HepG2 (cell line): ENCODE measurements around the gene CRADD. TPM values are rescaled to one million over a fixed set of nuclear protein-coding genes. Genes with fewer than 3 reads are reported as not detected.

Experiments used
- ATAC-seq: fragments of 200-7000 bp; cut with Tn5 transposase; 3 replicates; pipeline ENCODE4 v1.9.1; 2020; ENCODE audit warnings: mild to moderate bottlenecking, moderate library complexity
- BruUV-seq: library from RNA; stranded (reverse); fragments of 400-500 nt; replicated peaks from 2 replicates; lab custom pipeline; 2021; lab: Mats Ljungman, UMichigan
- CTCF ChIA-PET: fragments of 300-600 bp; formaldehyde crosslinking; extraction: SDS; loops from one replicate; lab custom pipeline; 2021; ENCODE audit warnings: low total read pairs, inconsistent platforms, low intra/inter-chr PET ratio; lab: Yijun Ruan, JAX
- POLR2A ChIA-PET: fragments of 350-600 bp; sonication (Branson Sonifier 250); formaldehyde crosslinking; loops from one replicate; lab custom pipeline; 2020; ENCODE audit warnings: antibody characterized with exemption, inconsistent platforms; lab: Yijun Ruan, JAX
- DNase-seq: peaks from one replicate; pipeline ENCODE4 v3.0.0-alpha.2; 2015; ENCODE audit warnings: low spot score
- FAIRE-seq: peaks from 3 replicates; lab custom pipeline; 2011; peaks lifted over from hg19 to GRCh38; lab: Jason Lieb, UNC
- H2AFZ ChIP-seq: one replicate; pipeline ENCODE4 v1.6.1; 2011; ENCODE audit warnings: low read length, inconsistent platforms
- H3K27ac ChIP-seq: fragments of 300-600 bp; 3 replicates; pipeline ENCODE4 v1.8.0; 2011; ENCODE audit warnings: mixed run types, mild to moderate bottlenecking, mixed read lengths, low read length, inconsistent platforms; ENCODE audit not compliant: insufficient read depth; ENCODE audit errors: extremely low read length
- H3K27me3 ChIP-seq, 2 experiments: fragments of 200-600 bp in 1 of 2; 2 replicates in 1 of 2; 3 replicates in 1 of 2; pipeline versions ENCODE4 v1.6.0 to v1.8.0; 2011; ENCODE audit warnings: low read length in 2 of 2, mild to moderate bottlenecking in 2 of 2, moderate library complexity in 2 of 2, inconsistent platforms in 1 of 2; ENCODE audit not compliant: insufficient read depth in 2 of 2, control insufficient read depth in 1 of 2
- H3K36me3 ChIP-seq, 2 experiments: fragments of 200-600 bp in 1 of 2; replicated peaks in 1 of 2; 2 replicates in 1 of 2; 3 replicates in 1 of 2; pipeline versions ENCODE4 v1.5.1 to v1.8.0; 2011; ENCODE audit warnings: low read length in 2 of 2, inconsistent platforms in 1 of 2; ENCODE audit not compliant: insufficient read depth in 2 of 2, control insufficient read depth in 1 of 2
- H3K4me1 ChIP-seq: 2 replicates; pipeline ENCODE4 v1.5.1; 2012; ENCODE audit warnings: low read length, inconsistent platforms; ENCODE audit not compliant: insufficient read depth
- H3K4me2 ChIP-seq: 2 replicates; pipeline ENCODE4 v1.6.0; 2011; ENCODE audit warnings: low read depth, low read length, inconsistent platforms
- H3K4me3 ChIP-seq, 3 experiments: fragments of 200-600 bp in 1 of 3; sonication (generic), shearing (Covaris generic) in 1 of 3; replicated peaks in 1 of 3; 2 replicates each; pipeline ENCODE4 v1.5.1; 2011 to 2016; ENCODE audit warnings: low read length in 3 of 3, inconsistent platforms in 2 of 3, low read depth in 2 of 3, mild to moderate bottlenecking in 2 of 3, control low read depth in 1 of 3, mixed read lengths in 1 of 3; ENCODE audit not compliant: insufficient read depth in 1 of 3
- H3K79me2 ChIP-seq: one replicate; pipeline ENCODE4 v1.6.1; 2011; ENCODE audit warnings: low read length, inconsistent platforms; ENCODE audit not compliant: insufficient read depth
- H3K9ac ChIP-seq: 2 replicates; pipeline ENCODE4 v1.6.0; 2011; ENCODE audit warnings: mild to moderate bottlenecking, low read depth, low read length, inconsistent platforms; ENCODE audit not compliant: insufficient read depth
- H3K9me3 ChIP-seq: 2 replicates; pipeline ENCODE4 v1.5.1; 2012; ENCODE audit warnings: mild to moderate bottlenecking, low read length
- H4K20me1 ChIP-seq: 2 replicates; pipeline ENCODE4 v1.6.0; 2011; ENCODE audit warnings: inconsistent platforms, mild to moderate bottlenecking, low read length, moderate library complexity; ENCODE audit not compliant: insufficient read depth
- ARID2 ChIP-seq: sonication (generic); formaldehyde crosslinking; IDR thresholded peaks from 2 replicates; pipeline ENCODE4 v1.8.1; 2022; ENCODE audit warnings: mild to moderate bottlenecking, missing genetic modification reagents, borderline replicate concordance
- JUN ChIP-seq: sonication (generic); formaldehyde crosslinking; IDR thresholded peaks from 2 replicates; pipeline ENCODE4 v1.4.0; 2020; ENCODE audit warnings: mild to moderate bottlenecking, missing genetic modification reagents
- KDM1A ChIP-seq: IDR thresholded peaks from 2 replicates; pipeline ENCODE4 v1.6.1; 2016; ENCODE audit warnings: missing compliant biosample characterization
- MAFF ChIP-seq: IDR thresholded peaks from 2 replicates; pipeline ENCODE4 v1.6.1; 2011; ENCODE audit warnings: low read depth, low read length, improper control_type of control experiment
- MTF2 ChIP-seq: sonication (generic); formaldehyde crosslinking; IDR thresholded peaks from 2 replicates; pipeline ENCODE4 v1.5.0; 2020; ENCODE audit warnings: missing genetic modification reagents, borderline replicate concordance
- SIX4 ChIP-seq: sonication (generic); formaldehyde crosslinking; IDR thresholded peaks from 2 replicates; pipeline ENCODE4 v1.4.0; 2020; ENCODE audit warnings: missing genetic modification reagents
- ZNF30 ChIP-seq: sonication (generic); formaldehyde crosslinking; IDR thresholded peaks from 2 replicates; pipeline ENCODE4 v1.5.0; 2020; ENCODE audit warnings: mild to moderate bottlenecking, missing genetic modification reagents
- ZNF564 ChIP-seq: sonication (generic); formaldehyde crosslinking; IDR thresholded peaks from 2 replicates; pipeline ENCODE4 v1.8.1; 2023; ENCODE audit warnings: mild to moderate bottlenecking, missing genetic modification reagents
- ZNF652 ChIP-seq: IDR thresholded peaks from 2 replicates; pipeline ENCODE4 v1.6.1; 2016; ENCODE audit warnings: low read depth, borderline replicate concordance
- ZNF773 ChIP-seq: sonication (generic); formaldehyde crosslinking; IDR thresholded peaks from 2 replicates; pipeline ENCODE4 v1.4.0; 2020; ENCODE audit warnings: missing genetic modification reagents, borderline replicate concordance
- ZNF839 ChIP-seq: sonication (generic); formaldehyde crosslinking; IDR thresholded peaks from 2 replicates; pipeline ENCODE4 v1.4.0; 2020; ENCODE audit warnings: missing genetic modification reagents, mild to moderate bottlenecking, borderline replicate concordance
- ZSCAN29 ChIP-seq: sonication (generic); formaldehyde crosslinking; conservative IDR thresholded peaks from 2 replicates; pipeline ENCODE4 v1.4.0; 2020; ENCODE audit warnings: mild to moderate bottlenecking, missing genetic modification reagents
- ZSCAN9 ChIP-seq: IDR thresholded peaks from 2 replicates; pipeline ENCODE4 v1.6.1; 2016; ENCODE audit warnings: borderline replicate concordance
- WGBS: methylation state at CpG from one replicate; pipeline ENCODE4 v1.1.6; 2017; ENCODE audit warnings: low lambda C conversion rate; 5-methylcytosine and 5-hydroxymethylcytosine counted together
- in situ Hi-C: cut with HindIII; loops from 2 replicates; pipeline ENCODE4 v1.10.0; 2017; ENCODE audit warnings: low pct_unique_long_range_greater_than_20kb; ENCODE audit not compliant: extremely low pct_ligation_motif_present
- intact Hi-C: fragments of 100-400 bp; cut with micrococcal nuclease; formaldehyde crosslinking; loops from one replicate; pipeline ENCODE4 v1.10.0; 2022; ENCODE audit not compliant: unreplicated experiment
- polyA plus RNA-seq, 8 experiments: library from polyadenylated mRNA; depleted of rRNA in 3 of 8; stranded (reverse) in 7 of 8; unstranded in 1 of 8; fragments of >200 nt; fragmentation: Illumina TruSeq in 4 of 8; extraction: Trizol in 4 of 8; gene quantifications; 2 replicates each; pipeline versions ENCODE4 v1.2.1 to v1.2.3, GENCODE V29; 2011 to 2016; ENCODE audit warnings: low read depth in 4 of 8, missing spikeins in 1 of 8, mixed read lengths in 1 of 8; ENCODE audit not compliant: insufficient read depth in 1 of 8
- total RNA-seq, 5 experiments: library from RNA; depleted of rRNA; stranded (reverse); fragments of >200 nt; fragmentation: Illumina TruSeq; extraction: Trizol; gene quantifications; 2 replicates each; pipeline ENCODE4 v1.2.3, GENCODE V29; 2016; ENCODE audit warnings: low read depth in 1 of 5
- TF ChIP-seq, protein P1 (sequence below): sonication (generic); formaldehyde crosslinking; IDR thresholded peaks from 2 replicates; pipeline ENCODE4 v1.8.1; 2023; ENCODE audit warnings: mild to moderate bottlenecking, missing genetic modification reagents, borderline replicate concordance
- TF ChIP-seq, protein P2 (sequence below), 2 experiments: sonication (generic) in 1 of 2; formaldehyde crosslinking in 1 of 2; IDR thresholded peaks; 2 replicates each; pipeline versions ENCODE4 v1.4.0 to v1.6.1; 2016 to 2020; ENCODE audit warnings: borderline replicate concordance in 1 of 2, low read depth in 1 of 2, mild to moderate bottlenecking in 1 of 2, missing genetic modification reagents in 1 of 2

The CRADD gene
- total and polyA plus RNA-seq, 2 of the 13 experiments (the other 11 are each of a cell fraction or from before 2014, with no cell fraction given) = 12.4 to 18.8 TPM

DNA sequence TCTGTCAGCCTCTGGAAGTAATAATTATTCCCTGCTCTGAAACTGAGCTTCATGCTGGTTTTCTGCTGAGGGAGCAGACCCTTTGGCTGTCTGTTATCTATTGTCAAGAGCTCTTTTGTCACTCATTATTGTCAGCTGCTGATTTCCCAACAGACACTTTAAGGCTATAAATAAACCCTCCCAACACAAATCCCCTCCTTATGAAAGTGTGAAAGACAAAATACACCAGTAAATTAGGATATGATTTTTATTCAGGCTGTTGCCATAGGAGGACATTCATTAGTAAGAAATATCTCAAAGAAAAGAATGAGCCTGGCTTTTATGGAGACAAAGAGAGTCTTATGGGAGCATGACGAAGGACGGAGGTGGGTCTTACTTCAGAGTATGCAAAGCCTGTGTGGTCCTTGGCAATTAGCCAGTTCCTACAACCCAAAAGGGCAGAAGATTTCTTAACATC lies 180.8 kb downstream of the CRADD start:
- BruUV-seq = no TSS peak
- CTCF ChIA-PET = no interaction called here
- H3K79me2 ChIP-seq = no peaks in the 10 kb centered on the region
- no peak for TF ChIP-seq KDM1A (CRISPR knock-in tag)
- DNase-seq = no peak
- ATAC-seq = no peak
- FAIRE-seq = no peak
- no peak overlapping the region for H3K9ac ChIP-seq
- no peak overlapping the region for H3K4me2 ChIP-seq
- H3K27ac ChIP-seq = no peak overlapping the region
- H3K9me3 ChIP-seq = no peaks in the 10 kb centered on the region
- WGBS = 94% methylated on average over 2 of the region's 2 CpGs
- H3K27me3 ChIP-seq = no peaks in the 10 kb centered on the region
- POLR2A ChIA-PET = no interaction called here
- no peak overlapping the region for H2AFZ ChIP-seq
- H3K4me3 ChIP-seq = no peak overlapping the region
- H3K4me1 ChIP-seq = no peaks in the 10 kb centered on the region
- in situ Hi-C loops (no loop called here), intact Hi-C loops (no loop called here)
- no peaks in the 10 kb centered on the region for H4K20me1 ChIP-seq
- H3K36me3 ChIP-seq = no peaks in the 10 kb centered on the region

- H3K27ac ChIP-seq = no peak overlapping the region
- FAIRE-seq (no peak), ATAC-seq (no peak), DNase-seq (no peak)
- ChIA-PET POLR2A (no interaction called here), CTCF (no interaction called here)
- H3K9me3 ChIP-seq = peaks cover 14% of the 10 kb centered on the region
- H3K4me1 ChIP-seq = no peaks in the 10 kb centered on the region
- no peak overlapping the region for H3K4me2 ChIP-seq
- H2AFZ ChIP-seq = no peak overlapping the region
- no peaks in the 10 kb centered on the region for H3K27me3 ChIP-seq
- no peak overlapping the region for H3K4me3 ChIP-seq
- 72% methylated on average over 7 of the region's 7 CpGs for WGBS
- BruUV-seq = no TSS peak
- intact Hi-C loops (no loop called here), in situ Hi-C loops (no loop called here)
- no peaks in the 10 kb centered on the region for H3K79me2 ChIP-seq
- H3K36me3 ChIP-seq = no peaks in the 10 kb centered on the region
- H3K9ac ChIP-seq = no peak overlapping the region
- no peaks in the 10 kb centered on the region for H4K20me1 ChIP-seq
- TF ChIP-seq, protein P1, sequence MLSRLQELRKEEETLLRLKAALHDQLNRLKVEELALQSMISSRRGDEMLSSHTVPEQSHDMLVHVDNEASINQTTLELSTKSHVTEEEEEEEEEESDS = no peak
- TF ChIP-seq ZSCAN9 (no peak), JUN (CRISPR knock-in tag) (no peak), ZNF652 (CRISPR knock-in tag) (no peak), ZNF839 (no peak), SIX4 (CRISPR knock-in tag) (no peak), ZNF30 (CRISPR knock-in tag) (no peak), MAFF (no peak), ZSCAN29 (CRISPR knock-in tag) (no peak), ZNF564 (CRISPR knock-in tag) (no peak), MTF2 (CRISPR knock-in tag) (no peak), ZNF773 (no peak), ARID2 (CRISPR knock-in tag) (no peak)
- TF ChIP-seq, protein P2, sequence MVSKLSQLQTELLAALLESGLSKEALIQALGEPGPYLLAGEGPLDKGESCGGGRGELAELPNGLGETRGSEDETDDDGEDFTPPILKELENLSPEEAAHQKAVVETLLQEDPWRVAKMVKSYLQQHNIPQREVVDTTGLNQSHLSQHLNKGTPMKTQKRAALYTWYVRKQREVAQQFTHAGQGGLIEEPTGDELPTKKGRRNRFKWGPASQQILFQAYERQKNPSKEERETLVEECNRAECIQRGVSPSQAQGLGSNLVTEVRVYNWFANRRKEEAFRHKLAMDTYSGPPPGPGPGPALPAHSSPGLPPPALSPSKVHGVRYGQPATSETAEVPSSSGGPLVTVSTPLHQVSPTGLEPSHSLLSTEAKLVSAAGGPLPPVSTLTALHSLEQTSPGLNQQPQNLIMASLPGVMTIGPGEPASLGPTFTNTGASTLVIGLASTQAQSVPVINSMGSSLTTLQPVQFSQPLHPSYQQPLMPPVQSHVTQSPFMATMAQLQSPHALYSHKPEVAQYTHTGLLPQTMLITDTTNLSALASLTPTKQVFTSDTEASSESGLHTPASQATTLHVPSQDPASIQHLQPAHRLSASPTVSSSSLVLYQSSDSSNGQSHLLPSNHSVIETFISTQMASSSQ (IDR thresholded peaks at IDR 0.05; ENCODE audit: low read depth) = no peak
- TF ChIP-seq, protein P2 (CRISPR knock-in tag; IDR thresholded peaks at IDR 0.05; ENCODE audit: borderline replicate concordance) = no peak
These were observed 183.6 kb downstream of the CRADD start for GRCh38 chr12:93860668-93861373.
